IMR-90 (cell line): Measurements from ENCODE around the gene CAMTA1. TPM values are rescaled to one million over a fixed set of nuclear protein-coding genes. Genes with fewer than 3 reads are reported as not detected.

Source experiments
- ATAC-seq: fragments of 200-7000 bp; cut with Tn5 transposase; 2 replicates; pipeline ENCODE4 v1.9.1; 2020; ENCODE audit warnings: low read depth, mild to moderate bottlenecking, moderate library complexity
- BruUV-seq: library from RNA; stranded (reverse); fragments of 400-500 nt; replicated peaks from 2 replicates; lab custom pipeline; 2021; lab: Mats Ljungman, UMichigan
- CTCF ChIA-PET: fragments of 300-600 bp; formaldehyde crosslinking; extraction: SDS; loops from one replicate; lab custom pipeline; 2021; ENCODE audit warnings: antibody characterized with exemption; lab: Yijun Ruan, JAX
- POLR2A ChIA-PET: fragments of 300-600 bp; sonication (Branson Sonifier 250); formaldehyde crosslinking; loops from one replicate; lab custom pipeline; 2022; ENCODE audit warnings: antibody characterized with exemption; ENCODE audit not compliant: unreplicated experiment; lab: Charles Lee
- DNase-seq: peaks from one replicate; pipeline ENCODE4 v3.0.0; 2013
- H2AFZ ChIP-seq: replicated peaks from 2 replicates; pipeline ENCODE3; 2013; ENCODE audit warnings: low read length, mild to moderate bottlenecking; ENCODE audit not compliant: poor library complexity
- H2AK5ac ChIP-seq: 2 replicates; pipeline ENCODE4 v1.6.1; 2013; ENCODE audit warnings: low read depth, low read length, inconsistent platforms
- H2AK9ac ChIP-seq: replicated peaks from 2 replicates; pipeline ENCODE3; 2013; ENCODE audit warnings: mild to moderate bottlenecking, low read depth, low read length, moderate library complexity; ENCODE audit not compliant: poor library complexity
- H2BK120ac ChIP-seq: 2 replicates; pipeline ENCODE4 v1.6.1; 2013; ENCODE audit warnings: low read depth, low read length, inconsistent platforms
- H2BK15ac ChIP-seq: 3 replicates; pipeline ENCODE4 v1.6.1; 2013; ENCODE audit warnings: low read depth, low read length, inconsistent platforms
- H2BK20ac ChIP-seq: 2 replicates; pipeline ENCODE4 v1.6.1; 2013; ENCODE audit warnings: low read depth, mild to moderate bottlenecking, inconsistent platforms, low read length, moderate library complexity
- H2BK5ac ChIP-seq: 2 replicates; pipeline ENCODE4 v1.6.1; 2013; ENCODE audit warnings: mild to moderate bottlenecking, low read depth, low read length, inconsistent platforms; ENCODE audit not compliant: poor library complexity, severe bottlenecking
- H3K14ac ChIP-seq: replicated peaks from 2 replicates; pipeline ENCODE4 v1.6.1; 2013; ENCODE audit warnings: low read depth, low read length, inconsistent platforms
- H3K18ac ChIP-seq: 2 replicates; pipeline ENCODE4 v1.6.1; 2013; ENCODE audit warnings: low read depth, low read length, control low read depth
- H3K23ac ChIP-seq: 2 replicates; pipeline ENCODE4 v1.6.1; 2013; ENCODE audit warnings: low read depth, low read length, inconsistent platforms
- H3K27ac ChIP-seq: 2 replicates; pipeline ENCODE4 v1.5.1; 2013; ENCODE audit warnings: mild to moderate bottlenecking, control low read depth, low read length; ENCODE audit not compliant: insufficient read depth
- H3K27me3 ChIP-seq: 2 replicates; pipeline ENCODE4 v1.6.1; 2013; ENCODE audit warnings: low read length; ENCODE audit not compliant: control insufficient read depth, insufficient read depth
- H3K36me3 ChIP-seq: 2 replicates; pipeline ENCODE4 v1.6.1; 2013; ENCODE audit warnings: low read length, mixed read lengths; ENCODE audit not compliant: control insufficient read depth, insufficient read depth
- H3K4ac ChIP-seq: 2 replicates; pipeline ENCODE4 v1.6.1; 2013; ENCODE audit warnings: low read depth, low read length, inconsistent platforms
- H3K4me1 ChIP-seq: 2 replicates; pipeline ENCODE4 v1.6.1; 2013; ENCODE audit warnings: low read length, mixed read lengths; ENCODE audit not compliant: control insufficient read depth, insufficient read depth
- H3K4me2 ChIP-seq: 2 replicates; pipeline ENCODE4 v1.6.1; 2013; ENCODE audit warnings: low read depth, mild to moderate bottlenecking, control low read depth, low read length, moderate library complexity
- H3K4me3 ChIP-seq: 2 replicates; pipeline ENCODE4 v1.5.1; 2013; ENCODE audit warnings: low read depth, mild to moderate bottlenecking, control low read depth, low read length, moderate library complexity; ENCODE audit not compliant: insufficient read depth
- H3K56ac ChIP-seq: 2 replicates; pipeline ENCODE4 v1.6.1; 2013; ENCODE audit warnings: low read length, inconsistent platforms; ENCODE audit not compliant: insufficient read depth; ENCODE audit errors: extremely low read depth
- H3K79me1 ChIP-seq, 2 experiments: 2 replicates each; pipeline ENCODE4 v1.6.1; 2013; ENCODE audit warnings: low read length in 2 of 2, inconsistent platforms in 1 of 2, low read depth in 1 of 2
- H3K9ac ChIP-seq: 2 replicates; pipeline ENCODE4 v1.6.1; 2013; ENCODE audit warnings: low read depth, low read length, control low read depth
- H3K9me1 ChIP-seq: 2 replicates; pipeline ENCODE4 v1.6.1; 2013; ENCODE audit warnings: low read length, inconsistent platforms; ENCODE audit not compliant: insufficient read depth
- H3K9me3 ChIP-seq: 2 replicates; pipeline ENCODE4 v1.6.1; 2013; ENCODE audit warnings: low read length; ENCODE audit not compliant: control insufficient read depth, insufficient read depth
- H4K20me1 ChIP-seq: 2 replicates; pipeline ENCODE4 v1.6.1; 2013; ENCODE audit warnings: low read length, inconsistent platforms; ENCODE audit not compliant: insufficient read depth
- H4K5ac ChIP-seq: 2 replicates; pipeline ENCODE4 v1.6.1; 2013; ENCODE audit warnings: mild to moderate bottlenecking, low read depth, low read length, control low read depth
- H4K8ac ChIP-seq, 2 experiments: 2 replicates each; pipeline ENCODE4 v1.6.1; 2013; ENCODE audit warnings: low read depth in 2 of 2, low read length in 2 of 2, control low read depth in 1 of 2, inconsistent platforms in 1 of 2
- H4K91ac ChIP-seq: 2 replicates; pipeline ENCODE4 v1.6.1; 2013; ENCODE audit warnings: low read depth, low read length, inconsistent platforms; ENCODE audit not compliant: insufficient read depth
- BHLHE40 ChIP-seq: fragments of 150-350 bp; IDR thresholded peaks from 2 replicates; pipeline ENCODE4 v1.6.1; 2016; ENCODE audit warnings: mild to moderate bottlenecking, low read depth, low read length
- CEBPB ChIP-seq: IDR thresholded peaks from 2 replicates; pipeline ENCODE4 v1.6.1; 2012; ENCODE audit warnings: low read depth, low read length, improper control_type of control experiment
- CHD1 ChIP-seq: IDR thresholded peaks from 2 replicates; pipeline ENCODE4 v1.6.1; 2012; ENCODE audit warnings: low read depth, low read length, improper control_type of control experiment
- CTCF ChIP-seq: conservative IDR thresholded peaks from 2 replicates; pipeline ENCODE4 v1.5.1; 2012; ENCODE audit warnings: mild to moderate bottlenecking, low read depth, low read length, improper control_type of control experiment
- FOS ChIP-seq: fragments of 150-350 bp; IDR thresholded peaks from 2 replicates; pipeline ENCODE4 v1.6.1; 2016; ENCODE audit warnings: low read depth, low read length
- MAFK ChIP-seq: IDR thresholded peaks from 2 replicates; pipeline ENCODE4 v1.6.1; 2012; ENCODE audit warnings: low read depth, low read length, improper control_type of control experiment
- MAZ ChIP-seq: IDR thresholded peaks from 2 replicates; pipeline ENCODE4 v1.6.1; 2012; ENCODE audit warnings: low read depth, mild to moderate bottlenecking, low read length, improper control_type of control experiment, moderate library complexity, borderline replicate concordance
- MXI1 ChIP-seq: IDR thresholded peaks from 2 replicates; pipeline ENCODE4 v1.6.1; 2012; ENCODE audit warnings: low read depth, mild to moderate bottlenecking, low read length, moderate library complexity, borderline replicate concordance
- NFE2L2 ChIP-seq: fragments of 150-350 bp; IDR thresholded peaks from 2 replicates; pipeline ENCODE4 v1.6.1; 2016; ENCODE audit warnings: low read depth, mild to moderate bottlenecking, low read length
- POLR2A ChIP-seq: IDR thresholded peaks from 2 replicates; pipeline ENCODE4 v1.6.1; 2012; ENCODE audit warnings: mild to moderate bottlenecking, low read depth, low read length
- RAD21 ChIP-seq: IDR thresholded peaks from 2 replicates; pipeline ENCODE4 v1.6.1; 2012; ENCODE audit warnings: low read length, improper control_type of control experiment
- RCOR1 ChIP-seq: IDR thresholded peaks from 2 replicates; pipeline ENCODE4 v1.6.1; 2012; ENCODE audit warnings: mild to moderate bottlenecking, low read length, improper control_type of control experiment; ENCODE audit not compliant: insufficient replicate concordance
- RFX5 ChIP-seq: IDR thresholded peaks from 2 replicates; pipeline ENCODE4 v1.8.0; 2012; ENCODE audit warnings: low read depth, mild to moderate bottlenecking, low read length, moderate library complexity
- SMC3 ChIP-seq: fragments of 150-350 bp; IDR thresholded peaks from 2 replicates; pipeline ENCODE4 v1.6.1; 2016; ENCODE audit warnings: low read depth, mild to moderate bottlenecking, antibody characterized with exemption, low read length, moderate library complexity
- USF2 ChIP-seq: fragments of 150-350 bp; IDR thresholded peaks from 2 replicates; pipeline ENCODE4 v1.6.1; 2017; ENCODE audit warnings: mild to moderate bottlenecking, antibody characterized with exemption, low read length, low read depth
- WGBS, 2 experiments: methylation state at CpG; one replicate each; pipeline versions ENCODE4 v1.1.5 to v1.1.7; 2013; ENCODE audit warnings: missing lambda C conversion rate in 2 of 2; ENCODE audit not compliant: insufficient read length in 1 of 2; ENCODE audit errors: extremely low coverage in 2 of 2; 5-methylcytosine and 5-hydroxymethylcytosine counted together
- dilution Hi-C: fragments of 300-500 bp; cut with HindIII; formaldehyde crosslinking; loops from one replicate; pipeline ENCODE4 v1.14.3; 2018; ENCODE audit warnings: low sequenced_read_pairs; ENCODE audit not compliant: unreplicated experiment
- in situ Hi-C: fragments of 300-500 bp; cut with MboI; formaldehyde crosslinking; loops from 3 replicates; pipeline ENCODE4 v1.14.3; 2019; ENCODE audit warnings: low sequenced_read_pairs, inconsistent platforms, mixed read lengths
- intact Hi-C: fragments of 100-400 bp; cut with micrococcal nuclease; formaldehyde crosslinking; loops from 2 replicates; pipeline ENCODE4 v1.10.0; 2022
- polyA plus RNA-seq, 3 experiments: library from polyadenylated mRNA; depleted of rRNA; stranded (reverse); fragments of >200 nt; gene quantifications; 2 replicates each; pipeline ENCODE4 v1.2.3, GENCODE V29; 2012; ENCODE audit warnings: low replicate concordance in 1 of 3
- total RNA-seq: library from RNA; depleted of rRNA; stranded (reverse); fragments of >200 nt; gene quantifications from 2 replicates; pipeline ENCODE4 v1.2.3, GENCODE V29; 2012
- TF ChIP-seq, protein P1 (sequence below): fragments of 150-350 bp; IDR thresholded peaks from 2 replicates; pipeline ENCODE4 v1.6.1; 2016; ENCODE audit warnings: low read depth, mild to moderate bottlenecking, low read length, moderate library complexity, borderline replicate concordance

The CAMTA1 gene
- total and polyA plus RNA-seq, 2 of the 4 experiments (the other 2 are of a cell fraction), result 35.5 to 74.3 TPM

- Histone ChIP-seq H3K27me3 (peaks cover 6% of the 10 kb centered on the region), H3K9me1 (no peaks in the 10 kb centered on the region), H2AK9ac (no peak overlapping the region), H4K91ac (no peak overlapping the region), H3K9ac (no peak overlapping the region), H3K56ac (no peak overlapping the region), H3K4me1 (no peaks in the 10 kb centered on the region), H3K79me1 (no peaks in the 10 kb centered on the region), H2AK5ac (no peak overlapping the region), H2BK20ac (no peak overlapping the region), H3K4ac (no peak overlapping the region), H3K14ac (no peak overlapping the region), H3K23ac (no peak overlapping the region), H2BK15ac (no peak overlapping the region), H2BK120ac (no peak overlapping the region), H4K8ac (no peak overlapping the region), H2AFZ (no peak overlapping the region), H4K5ac (no peak overlapping the region), H2BK5ac (no peak overlapping the region), H3K36me3 (no peaks in the 10 kb centered on the region), H3K4me3 (no peak overlapping the region), H3K27ac (no peak overlapping the region), H4K20me1 (no peaks in the 10 kb centered on the region), H3K4me2 (no peak overlapping the region), H3K9me3 (no peaks in the 10 kb centered on the region), H3K18ac (no peak overlapping the region)
- in situ Hi-C loops, result no loop called here
- dilution Hi-C loops, result no loop called here
- ATAC-seq (no peak), DNase-seq (no peak)
- TF ChIP-seq CEBPB (no peak), USF2 (no peak), POLR2A (no peak), FOS (no peak), CHD1 (no peak), RFX5 (no peak), CTCF (no peak), NFE2L2 (no peak), RCOR1 (no peak), SMC3 (no peak), BHLHE40 (no peak), MAZ (no peak), RAD21 (no peak), MAFK (no peak), MXI1 (no peak)
- TF ChIP-seq, protein P1, sequence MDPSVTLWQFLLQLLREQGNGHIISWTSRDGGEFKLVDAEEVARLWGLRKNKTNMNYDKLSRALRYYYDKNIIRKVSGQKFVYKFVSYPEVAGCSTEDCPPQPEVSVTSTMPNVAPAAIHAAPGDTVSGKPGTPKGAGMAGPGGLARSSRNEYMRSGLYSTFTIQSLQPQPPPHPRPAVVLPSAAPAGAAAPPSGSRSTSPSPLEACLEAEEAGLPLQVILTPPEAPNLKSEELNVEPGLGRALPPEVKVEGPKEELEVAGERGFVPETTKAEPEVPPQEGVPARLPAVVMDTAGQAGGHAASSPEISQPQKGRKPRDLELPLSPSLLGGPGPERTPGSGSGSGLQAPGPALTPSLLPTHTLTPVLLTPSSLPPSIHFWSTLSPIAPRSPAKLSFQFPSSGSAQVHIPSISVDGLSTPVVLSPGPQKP, result no peak
- no TSS peak for BruUV-seq
- ChIA-PET POLR2A (interaction anchor here (0.6 kb wide), 1 partner anchor 657 kb away, joined by 3 read pairs; no protein-coding TSS in a partner anchor), CTCF (no interaction called here)
- intact Hi-C loops, result no loop called here
- 64% methylated on average over 3 of the region's 8 CpGs; no CpG with 5 or more reads in 1 of the 2 experiments for WGBS, 2 experiments
These were observed 734.1 kb downstream of the CAMTA1 start for GRCh38 chr1:7519181-7519860.
